GM12865 (cell line): Measurements from ENCODE around the gene MSN.

Experiments used
- DNase-seq: peaks from one replicate; pipeline ENCODE4 v3.0.0; 2010; ENCODE audit warnings: low read depth
- H3K4me3 ChIP-seq: 2 replicates; pipeline ENCODE4 v1.5.1; 2011; ENCODE audit warnings: mild to moderate bottlenecking, low read depth, low read length, control low read depth
- TF ChIP-seq, protein P1 (sequence below): IDR thresholded peaks from 2 replicates; pipeline ENCODE4 v1.5.1; 2011; ENCODE audit warnings: low read length, control low read depth, low read depth, inconsistent platforms; ENCODE audit not compliant: insufficient read depth; ENCODE audit errors: missing control alignments

Gene MSN

DNA sequence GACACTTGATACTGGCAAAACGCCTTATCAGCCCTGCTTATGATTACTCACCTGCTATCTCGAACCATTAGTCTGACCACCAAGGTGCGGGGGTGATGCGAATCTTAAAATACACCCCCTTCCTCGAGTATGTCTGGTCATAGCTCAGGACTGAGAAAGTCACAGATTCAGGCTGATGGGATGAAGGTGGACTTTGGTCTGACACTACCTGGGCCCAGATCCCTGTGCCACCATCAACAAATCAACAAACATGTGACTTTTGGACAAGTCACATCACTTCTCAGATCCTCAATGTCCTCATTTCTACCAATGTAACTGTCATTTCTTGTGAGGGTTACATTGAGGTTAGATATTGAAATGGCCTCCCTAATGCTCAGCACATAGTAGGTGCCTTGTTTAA lies 9.8 kb upstream of the MSN start:
- no peak overlapping the region for H3K4me3 ChIP-seq
- TF ChIP-seq, protein P1, sequence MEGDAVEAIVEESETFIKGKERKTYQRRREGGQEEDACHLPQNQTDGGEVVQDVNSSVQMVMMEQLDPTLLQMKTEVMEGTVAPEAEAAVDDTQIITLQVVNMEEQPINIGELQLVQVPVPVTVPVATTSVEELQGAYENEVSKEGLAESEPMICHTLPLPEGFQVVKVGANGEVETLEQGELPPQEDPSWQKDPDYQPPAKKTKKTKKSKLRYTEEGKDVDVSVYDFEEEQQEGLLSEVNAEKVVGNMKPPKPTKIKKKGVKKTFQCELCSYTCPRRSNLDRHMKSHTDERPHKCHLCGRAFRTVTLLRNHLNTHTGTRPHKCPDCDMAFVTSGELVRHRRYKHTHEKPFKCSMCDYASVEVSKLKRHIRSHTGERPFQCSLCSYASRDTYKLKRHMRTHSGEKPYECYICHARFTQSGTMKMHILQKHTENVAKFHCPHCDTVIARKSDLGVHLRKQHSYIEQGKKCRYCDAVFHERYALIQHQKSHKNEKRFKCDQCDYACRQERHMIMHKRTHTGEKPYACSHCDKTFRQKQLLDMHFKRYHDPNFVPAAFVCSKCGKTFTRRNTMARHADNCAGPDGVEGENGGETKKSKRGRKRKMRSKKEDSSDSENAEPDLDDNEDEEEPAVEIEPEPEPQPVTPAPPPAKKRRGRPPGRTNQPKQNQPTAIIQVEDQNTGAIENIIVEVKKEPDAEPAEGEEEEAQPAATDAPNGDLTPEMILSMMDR = no peak
- DNase-seq = no peak

DNA sequence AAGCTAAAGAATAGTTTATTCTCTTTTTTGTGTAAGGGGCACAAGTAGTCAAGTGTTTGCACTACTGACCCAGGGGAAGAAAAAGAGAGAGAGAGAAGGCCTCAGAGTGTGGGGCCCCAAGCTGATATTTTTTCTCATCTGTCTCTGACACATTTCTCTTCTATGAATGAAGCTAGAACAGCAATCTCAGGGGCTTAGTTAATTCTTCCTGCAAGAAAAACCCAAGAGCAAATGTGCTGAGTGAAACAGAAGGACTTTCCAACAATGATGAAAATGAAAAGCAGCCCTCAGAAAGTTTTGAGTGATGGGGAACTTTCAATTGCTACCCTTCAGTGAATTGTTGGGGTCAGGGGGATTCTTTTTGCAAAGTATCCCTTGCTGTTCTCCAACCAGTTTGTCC lies 9.2 kb upstream of the MSN start:
- TF ChIP-seq, protein P1 = no peak
- H3K4me3 ChIP-seq = no peak overlapping the region
- DNase-seq = no peak

DNA sequence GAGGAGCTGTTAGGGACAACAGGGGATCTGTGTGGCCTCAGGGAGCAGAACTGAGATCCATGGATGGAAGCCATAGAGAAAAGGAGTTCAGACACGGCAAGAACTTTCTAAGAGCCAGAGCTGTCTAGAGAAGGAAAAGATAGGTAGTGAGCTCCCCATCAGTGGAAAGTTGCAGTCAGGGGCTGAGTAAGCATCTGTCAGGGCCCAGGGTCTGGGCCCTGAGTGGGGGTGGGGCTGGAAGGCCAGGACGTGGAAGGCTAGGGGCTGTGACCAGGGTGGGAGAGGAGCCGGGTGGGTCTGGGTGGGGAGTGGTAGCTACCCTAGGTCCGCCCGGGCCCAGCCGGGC lies 324 bp upstream of the MSN start:
- peak overlapping the region; percentile 19 for H3K4me3 ChIP-seq
- no peak for DNase-seq
- TF ChIP-seq, protein P1 = no peak

DNA sequence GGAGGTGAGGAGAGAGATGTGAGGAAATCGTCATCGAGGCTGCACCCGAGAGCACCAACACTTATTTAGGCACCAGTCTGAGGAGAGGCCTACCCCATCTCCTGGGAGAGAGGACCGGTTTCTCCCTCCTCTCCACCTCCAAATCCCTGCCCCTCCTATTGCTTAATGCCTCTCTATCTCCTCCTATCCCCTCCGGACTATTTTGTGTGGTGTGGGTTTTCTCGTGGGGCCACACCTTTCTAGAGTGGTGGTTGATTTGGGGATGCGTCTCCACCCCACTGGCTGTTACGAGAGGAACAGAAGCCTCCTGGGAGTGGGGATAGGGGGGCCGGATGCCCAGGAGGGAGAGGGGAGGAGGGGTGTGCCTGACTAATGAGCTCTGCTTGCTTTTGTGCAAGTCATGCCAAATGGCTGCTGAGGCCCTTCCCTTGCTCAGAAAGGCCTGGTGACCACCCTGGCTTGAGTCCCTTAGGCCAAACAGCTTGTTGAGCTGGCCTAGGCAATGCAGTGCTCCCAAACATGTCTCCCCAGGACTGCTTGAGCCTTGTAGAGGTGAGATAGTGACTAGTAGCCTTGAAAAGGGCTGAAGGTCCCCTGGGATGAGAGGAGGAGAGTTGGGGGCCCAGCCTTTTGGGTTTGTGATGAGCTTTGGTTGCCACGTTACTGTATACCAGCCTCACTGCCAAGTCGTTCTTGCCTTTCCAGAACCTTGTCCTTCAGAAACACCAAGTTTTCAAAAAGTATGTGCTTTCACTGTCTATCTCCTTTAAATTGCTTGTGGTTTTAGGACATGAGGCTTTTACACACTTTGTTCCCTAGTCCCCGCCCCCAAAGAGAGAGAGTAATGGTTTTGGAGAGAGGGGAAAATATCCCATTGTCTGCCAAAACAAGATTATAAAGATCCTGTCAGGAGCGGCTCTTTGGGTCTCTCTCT lies 1.2 kb downstream of the MSN start:
- TF ChIP-seq, protein P1 = no peak
- peak; percentile 74 for DNase-seq
- peak overlapping the region; percentile 75 for H3K4me3 ChIP-seq

DNA sequence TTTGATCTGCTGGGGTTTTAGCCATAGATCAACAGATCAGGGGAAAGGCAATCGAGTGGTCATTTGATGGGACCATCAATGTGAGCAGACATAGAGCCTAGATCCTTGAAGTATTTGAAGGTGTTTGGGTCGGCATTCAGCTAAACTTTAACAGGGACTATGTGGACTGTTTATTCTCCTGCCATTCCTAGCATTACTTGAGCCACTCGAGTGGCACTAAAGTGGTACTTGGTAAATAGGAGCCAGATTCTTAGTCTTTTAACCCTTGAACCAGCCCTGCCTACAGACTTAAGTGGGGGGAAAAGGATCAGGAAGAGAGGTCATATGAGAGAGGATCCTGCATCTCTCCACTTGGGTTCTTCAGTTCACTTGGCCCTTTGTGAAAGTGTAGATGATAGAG lies 3.8 kb downstream of the MSN start:
- H3K4me3 ChIP-seq = peak overlapping the region; percentile 58
- TF ChIP-seq, protein P1 = no peak
- DNase-seq = no peak

DNA sequence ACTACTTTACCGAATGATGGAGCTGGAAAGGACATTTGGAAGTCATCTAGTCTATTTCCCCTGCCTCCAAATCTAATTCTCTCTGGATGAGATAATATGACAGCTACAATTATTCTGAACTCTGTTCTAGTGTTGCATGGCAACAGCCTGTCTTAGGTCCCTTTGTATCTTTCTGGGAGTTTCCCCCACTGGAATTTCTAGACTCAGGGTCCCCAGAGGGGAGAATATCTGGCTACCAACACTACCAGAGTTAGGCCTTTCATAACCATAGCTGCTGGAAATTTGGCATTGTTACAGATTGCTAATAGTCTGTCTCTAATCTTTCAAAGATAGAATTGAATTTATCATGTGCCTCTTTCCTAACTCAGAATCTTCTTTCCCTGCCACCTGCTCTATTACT lies 4.5 kb downstream of the MSN start:
- H3K4me3 ChIP-seq = peak overlapping the region; percentile 58
- DNase-seq = no peak
- TF ChIP-seq, protein P1 = no peak

DNA sequence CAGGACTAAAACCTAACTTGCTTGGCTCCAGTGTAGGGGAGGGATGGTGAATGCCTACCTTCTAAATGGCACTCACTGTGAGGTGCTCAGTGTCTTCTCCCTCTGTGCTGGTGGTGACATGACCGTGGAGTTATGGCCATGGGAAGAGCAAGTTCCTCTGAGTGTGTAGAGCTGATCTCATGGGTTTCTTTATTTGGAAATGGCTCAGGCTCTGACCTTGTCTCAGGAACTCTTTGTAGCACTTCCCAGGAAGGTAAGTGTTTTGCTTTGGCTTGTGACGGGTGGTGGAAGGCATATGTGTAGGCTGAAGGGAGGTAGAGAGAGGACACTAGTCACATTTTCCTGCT lies 6.4 kb downstream of the MSN start:
- H3K4me3 ChIP-seq = peak overlapping the region; percentile 58
- TF ChIP-seq, protein P1 = no peak
- DNase-seq = no peak
